Chondrocyte (in vitro differentiated cells): ENCODE measurements around the gene PMP22. TPM values are rescaled to one million over a fixed set of nuclear protein-coding genes. Genes with fewer than 3 reads are reported as not detected.

Experiments used
- DNase-seq: peaks from one replicate; pipeline ENCODE4 v3.0.0; 2021; ENCODE audit warnings: mixed read lengths, low spot score
- H3K27ac Mint-ChIP-seq: one replicate; pipeline ENCODE4 v1.8.0; 2021; ENCODE audit warnings: mild to moderate bottlenecking, moderate library complexity, mixed read lengths; ENCODE audit not compliant: unreplicated experiment
- H3K27me3 Mint-ChIP-seq: 2 replicates; pipeline ENCODE4 v1.8.0; 2021; ENCODE audit warnings: low read depth, mixed read lengths
- H3K36me3 Mint-ChIP-seq: 2 replicates; pipeline ENCODE4 v1.8.0; 2021; ENCODE audit warnings: low read depth, mixed read lengths
- H3K4me1 Mint-ChIP-seq: 2 replicates; pipeline ENCODE4 v1.8.0; 2021; ENCODE audit warnings: low read depth, mild to moderate bottlenecking, mixed read lengths
- H3K4me3 Mint-ChIP-seq: one replicate; pipeline ENCODE4 v1.8.0; 2021; ENCODE audit warnings: mild to moderate bottlenecking, moderate library complexity, mixed read lengths; ENCODE audit not compliant: unreplicated experiment
- H3K9me3 Mint-ChIP-seq: 2 replicates; pipeline ENCODE4 v1.8.0; 2021; ENCODE audit warnings: low read depth, mixed read lengths
- total RNA-seq: library from RNA; stranded (reverse); gene quantifications from 3 replicates; pipeline ENCODE4 v1.2.1, GENCODE V29; 2021
- TF ChIP-seq, protein P1 (sequence below): fragments of 200-600 bp; sonication (generic); IDR thresholded peaks from 2 replicates; pipeline ENCODE4 v1.5.0; 2021; ENCODE audit warnings: antibody characterized with exemption, mild to moderate bottlenecking, moderate library complexity

PMP22 gene
- total RNA-seq, 1 donor from 2014 or later = 152 TPM

DNA sequence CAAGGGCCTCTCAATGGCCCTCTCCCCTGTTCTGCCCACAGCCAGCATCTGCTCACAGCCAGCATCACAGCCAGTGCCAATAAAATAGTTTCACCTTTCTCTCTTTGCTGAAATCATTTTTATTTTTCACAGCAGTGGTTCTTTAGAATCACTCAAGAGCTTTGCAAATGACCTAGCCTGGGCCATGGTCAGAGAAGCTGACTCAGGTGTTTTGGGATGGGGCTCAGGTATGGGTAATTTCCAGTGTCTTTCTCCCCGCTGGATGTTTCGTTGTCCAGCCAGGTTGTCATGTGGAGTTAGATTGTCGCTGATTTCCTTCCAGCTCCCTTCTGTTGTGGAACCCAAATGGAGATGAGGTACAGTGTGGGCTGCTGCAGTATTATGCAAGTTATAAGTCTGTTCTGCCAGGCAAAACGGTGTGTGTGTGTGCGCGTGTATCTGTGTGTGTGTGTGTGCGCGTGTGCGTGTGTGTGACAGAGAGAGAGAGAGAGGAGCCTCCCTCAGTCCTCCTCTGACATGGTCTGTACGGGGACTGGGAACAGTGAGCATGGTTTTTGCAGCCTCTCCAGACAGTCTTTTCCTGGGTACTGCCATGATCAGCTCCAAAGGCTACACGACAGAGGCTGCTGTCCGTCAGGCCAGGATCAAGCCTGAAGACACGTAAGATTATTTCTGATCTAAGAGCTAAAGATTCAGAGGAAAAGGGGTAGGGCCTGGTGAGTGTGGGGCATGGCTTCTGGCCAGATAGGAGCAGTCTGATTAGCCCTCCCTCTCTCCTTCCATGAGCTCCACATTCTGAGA is 1.4 kb upstream of the PMP22 start:
- Mint-ChIP-seq H3K9me3 (no peaks in the 10 kb centered on the region), H3K27me3 (no peaks in the 10 kb centered on the region), H3K4me1 (peaks cover 13% of the 10 kb centered on the region), H3K4me3 (no peak overlapping the region), H3K27ac (no peak overlapping the region), H3K36me3 (no peaks in the 10 kb centered on the region)
- DNase-seq = no peak
- TF ChIP-seq, protein P1, sequence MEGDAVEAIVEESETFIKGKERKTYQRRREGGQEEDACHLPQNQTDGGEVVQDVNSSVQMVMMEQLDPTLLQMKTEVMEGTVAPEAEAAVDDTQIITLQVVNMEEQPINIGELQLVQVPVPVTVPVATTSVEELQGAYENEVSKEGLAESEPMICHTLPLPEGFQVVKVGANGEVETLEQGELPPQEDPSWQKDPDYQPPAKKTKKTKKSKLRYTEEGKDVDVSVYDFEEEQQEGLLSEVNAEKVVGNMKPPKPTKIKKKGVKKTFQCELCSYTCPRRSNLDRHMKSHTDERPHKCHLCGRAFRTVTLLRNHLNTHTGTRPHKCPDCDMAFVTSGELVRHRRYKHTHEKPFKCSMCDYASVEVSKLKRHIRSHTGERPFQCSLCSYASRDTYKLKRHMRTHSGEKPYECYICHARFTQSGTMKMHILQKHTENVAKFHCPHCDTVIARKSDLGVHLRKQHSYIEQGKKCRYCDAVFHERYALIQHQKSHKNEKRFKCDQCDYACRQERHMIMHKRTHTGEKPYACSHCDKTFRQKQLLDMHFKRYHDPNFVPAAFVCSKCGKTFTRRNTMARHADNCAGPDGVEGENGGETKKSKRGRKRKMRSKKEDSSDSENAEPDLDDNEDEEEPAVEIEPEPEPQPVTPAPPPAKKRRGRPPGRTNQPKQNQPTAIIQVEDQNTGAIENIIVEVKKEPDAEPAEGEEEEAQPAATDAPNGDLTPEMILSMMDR = no peak

DNA sequence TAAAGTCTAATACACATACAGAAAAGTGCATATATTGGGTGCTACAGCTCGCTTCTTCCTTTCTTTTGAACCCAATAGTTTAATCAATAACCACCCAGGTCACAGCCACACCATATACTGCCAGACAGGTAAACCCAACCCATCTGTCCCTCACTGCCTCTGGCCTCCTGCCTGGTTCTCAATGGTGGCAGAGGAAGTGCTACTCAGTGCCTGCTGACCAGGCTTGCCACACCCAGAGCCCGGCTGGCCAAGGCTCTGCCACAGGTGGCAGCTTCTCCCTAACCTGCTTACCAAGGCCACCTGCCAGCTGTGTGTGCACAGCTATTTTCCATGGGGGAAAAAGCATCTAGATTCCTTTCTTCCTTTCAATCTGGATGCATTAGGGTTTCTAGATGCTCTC is 584 bp downstream of the PMP22 start:
- H3K9me3 Mint-ChIP-seq = no peaks in the 10 kb centered on the region
- TF ChIP-seq, protein P1 = no peak
- no peaks in the 10 kb centered on the region for H3K27me3 Mint-ChIP-seq
- H3K36me3 Mint-ChIP-seq = no peaks in the 10 kb centered on the region
- H3K4me3 Mint-ChIP-seq = no peak overlapping the region
- DNase-seq = no peak
- H3K27ac Mint-ChIP-seq = no peak overlapping the region
- H3K4me1 Mint-ChIP-seq = peaks cover 22% of the 10 kb centered on the region

DNA sequence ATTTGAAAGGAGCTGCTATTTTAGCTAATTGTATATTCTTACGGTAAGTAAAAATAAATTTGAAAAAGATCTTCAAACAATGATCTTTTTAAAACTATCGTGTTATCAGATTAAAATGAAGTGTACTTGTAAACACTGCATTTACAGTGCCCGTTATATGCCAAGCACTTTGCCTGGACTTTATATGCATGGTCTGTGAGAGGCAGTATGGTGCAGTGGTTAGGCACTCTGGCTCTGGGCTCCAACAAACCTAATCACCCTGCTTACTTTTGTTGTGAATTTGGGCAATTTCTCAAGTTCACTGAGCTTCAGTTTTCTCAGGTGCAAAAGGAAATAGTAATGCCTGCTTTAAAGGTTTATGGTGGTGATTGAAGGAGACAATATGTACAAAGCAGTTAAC is 1.4 kb downstream of the PMP22 start:
- Mint-ChIP-seq H3K4me1 (peaks cover 31% of the 10 kb centered on the region), H3K36me3 (peaks cover 5% of the 10 kb centered on the region), H3K9me3 (no peaks in the 10 kb centered on the region), H3K27ac (peak overlapping the region; percentile 98), H3K4me3 (peak overlapping the region; percentile 92), H3K27me3 (no peaks in the 10 kb centered on the region)
- no peak for DNase-seq
- TF ChIP-seq, protein P1 = peak; percentile 2

DNA sequence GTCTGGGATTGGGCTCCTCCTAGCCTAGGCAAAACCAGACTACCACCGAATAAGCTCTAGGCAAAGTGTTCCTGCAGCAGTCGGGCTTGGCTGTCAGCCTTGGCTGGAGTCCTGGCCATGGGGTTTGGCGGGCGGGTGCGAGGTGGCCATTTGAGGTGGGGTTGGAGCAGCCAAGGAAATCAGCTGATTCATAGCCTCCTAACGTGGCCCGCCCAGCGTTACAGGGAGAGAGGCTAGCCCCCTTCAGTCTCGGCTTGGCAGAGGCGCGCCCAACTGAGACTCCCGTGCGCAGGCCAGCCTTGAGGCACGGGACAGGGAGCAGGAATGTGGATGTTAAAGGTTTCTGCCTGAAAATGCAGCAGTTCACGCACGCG is 1.9 kb downstream of the PMP22 start:
- TF ChIP-seq, protein P1 = peak; percentile 2
- peak overlapping the region; percentile 92 for H3K4me3 Mint-ChIP-seq
- H3K9me3 Mint-ChIP-seq = no peaks in the 10 kb centered on the region
- peak overlapping the region; percentile 98 for H3K27ac Mint-ChIP-seq
- H3K27me3 Mint-ChIP-seq = no peaks in the 10 kb centered on the region
- DNase-seq = no peak
- H3K4me1 Mint-ChIP-seq = peaks cover 32% of the 10 kb centered on the region
- peaks cover 8% of the 10 kb centered on the region for H3K36me3 Mint-ChIP-seq

GRCh38 chr17:15262291-15263205 is 2.6 kb downstream of the PMP22 start:
- Mint-ChIP-seq H3K9me3 (no peaks in the 10 kb centered on the region), H3K36me3 (peaks cover 8% of the 10 kb centered on the region), H3K4me1 (peaks cover 35% of the 10 kb centered on the region), H3K27ac (peak overlapping the region; percentile 98), H3K27me3 (no peaks in the 10 kb centered on the region), H3K4me3 (peak overlapping the region; percentile 92)
- DNase-seq = no peak
- TF ChIP-seq, protein P1 = peak; percentile 56
